Hepatic stellate cell (primary cell): Measurements from ENCODE around the gene PCDHA6.
"Not testable (repeated sequence)": the region's sequence is repeated elsewhere in the genome, so short reads cannot be mapped to it uniquely, and the experiment has no call there.

Experiments used
- DNase-seq: peaks from one replicate; pipeline ENCODE4 v3.0.0; 2011; ENCODE audit warnings: low spot score

Gene PCDHA6

GRCh38 chr5:140857177-140857986 lies 29.6 kb downstream of the PCDHA6 start:
- no peak for DNase-seq

GRCh38 chr5:140857987-140858240 lies 30.2 kb downstream of the PCDHA6 start:
- DNase-seq, result no peak

GRCh38 chr5:140862441-140863295 lies 34.9 kb downstream of the PCDHA6 start:
- no peak for DNase-seq

GRCh38 chr5:140868721-140869554 lies 41.2 kb downstream of the PCDHA6 start, which contains the start of gene PCDHA11:
TSS of gene PCDHA11 (plus strand) at chr5:140868957. CDS start at chr5:140869104, 147 bp downstream.
- no peak for DNase-seq

GRCh38 chr5:140869555-140869886 lies 41.8 kb downstream of the PCDHA6 start:
- no peak for DNase-seq

GRCh38 chr5:140870221-140871201 lies 42.8 kb downstream of the PCDHA6 start:
- no peak for DNase-seq

GRCh38 chr5:140875085-140876065 lies 47.6 kb downstream of the PCDHA6 start, which contains the start of gene PCDHA12:
TSS of gene PCDHA12 (plus strand) at chr5:140875308. CDS start at chr5:140875473, 165 bp downstream.
- no peak for DNase-seq

- DNase-seq, result not testable (repeated sequence)
Measured at GRCh38 chr5:140876541-140877261, 48.9 kb downstream of the PCDHA6 start.

GRCh38 chr5:140877262-140877581 lies 49.5 kb downstream of the PCDHA6 start:
- DNase-seq, result no peak
